Panc1 (cell line): ENCODE data around the gene DDX24. TPM values are rescaled to one million over a fixed set of nuclear protein-coding genes. Genes with fewer than 3 reads are reported as not detected.
A peak's percentile ranks its signal among the peaks of the same experiment; 100 is the strongest.

Experiments
- ATAC-seq: fragments of 200-7000 bp; cut with Tn5 transposase; 2 replicates; pipeline ENCODE4 v1.9.1; 2020; ENCODE audit warnings: mild to moderate bottlenecking, moderate library complexity
- BruUV-seq: library from RNA; stranded (reverse); fragments of 400-500 nt; replicated peaks from 2 replicates; lab custom pipeline; 2021; lab: Mats Ljungman, UMichigan
- CTCF ChIA-PET: fragments of 300-600 bp; sonication (Branson Sonifier 250); formaldehyde crosslinking; loops from one replicate; lab custom pipeline; 2022; ENCODE audit warnings: antibody characterized with exemption; lab: Charles Lee
- POLR2A ChIA-PET: fragments of 300-600 bp; sonication (Branson Sonifier 250); formaldehyde crosslinking; loops from one replicate; lab custom pipeline; 2022; ENCODE audit warnings: antibody characterized with exemption; lab: Charles Lee
- DNase-seq: peaks from one replicate; pipeline ENCODE4 v3.0.0-alpha.2; 2010; ENCODE audit warnings: low read depth, low spot score
- H3K27ac ChIP-seq: 2 replicates; pipeline ENCODE4 v1.5.1; 2011; ENCODE audit warnings: mild to moderate bottlenecking, low read length, inconsistent platforms
- H3K27me3 ChIP-seq: fragments of 200-500 bp; sonication (Bioruptor generic); 2 replicates; pipeline ENCODE4 v1.6.0; 2014; ENCODE audit warnings: low read length, inconsistent platforms; ENCODE audit not compliant: control insufficient read depth, insufficient read depth
- H3K36me3 ChIP-seq: fragments of 200-500 bp; sonication (Bioruptor generic); 2 replicates; pipeline ENCODE4 v1.5.1; 2014; ENCODE audit warnings: inconsistent platforms, mild to moderate bottlenecking, low read length, moderate library complexity; ENCODE audit not compliant: control insufficient read depth, insufficient read depth
- H3K4me1 ChIP-seq: 2 replicates; pipeline ENCODE4 v1.5.1; 2011; ENCODE audit warnings: inconsistent platforms, mild to moderate bottlenecking, low read length, moderate library complexity; ENCODE audit not compliant: control insufficient read depth, insufficient read depth
- H3K4me3 ChIP-seq, 2 experiments: 2 replicates each; pipeline ENCODE4 v1.5.1; 2011 to 2012; ENCODE audit warnings: low read depth in 2 of 2, low read length in 2 of 2, mild to moderate bottlenecking in 2 of 2, inconsistent platforms in 1 of 2, moderate library complexity in 1 of 2
- H3K9me3 ChIP-seq: fragments of 200-500 bp; sonication (Bioruptor generic); 2 replicates; pipeline ENCODE4 v1.5.1; 2014; ENCODE audit warnings: low read depth, mild to moderate bottlenecking, inconsistent platforms, low read length, moderate library complexity; ENCODE audit not compliant: control insufficient read depth, insufficient read depth
- CTCF ChIP-seq: fragments of 450-650 bp; IDR thresholded peaks from 2 replicates; pipeline ENCODE4 v1.5.1; 2017; ENCODE audit warnings: mild to moderate bottlenecking
- POLR2AphosphoS5 ChIP-seq: IDR thresholded peaks from 2 replicates; pipeline ENCODE4 v1.6.1; 2012; ENCODE audit warnings: mild to moderate bottlenecking, low read depth, low read length, moderate library complexity
- SIN3A ChIP-seq: IDR thresholded peaks from 2 replicates; pipeline ENCODE4 v1.6.1; 2012; ENCODE audit warnings: low read depth, mild to moderate bottlenecking, low read length, moderate library complexity, borderline replicate concordance; ENCODE audit not compliant: insufficient read depth
- TCF7L2 ChIP-seq: IDR thresholded peaks from 2 replicates; pipeline ENCODE4 v1.6.1; 2011; ENCODE audit warnings: mild to moderate bottlenecking, low read depth, low read length, inconsistent platforms
- in situ Hi-C: cut with HindIII; loops from 2 replicates; pipeline ENCODE4 v1.10.0; 2016; ENCODE audit warnings: low sequenced_read_pairs, low pct_unique_long_range_greater_than_20kb
- intact Hi-C: fragments of 100-400 bp; cut with micrococcal nuclease; formaldehyde crosslinking; loops from one replicate; pipeline ENCODE4 v1.10.0; 2022; ENCODE audit not compliant: unreplicated experiment
- total RNA-seq: library from RNA; stranded (reverse); gene quantifications from one replicate; pipeline ENCODE4 v1.2.1, GENCODE V29; 2021; ENCODE audit not compliant: unreplicated experiment
- TF ChIP-seq, protein P1 (sequence below), 2 experiments: IDR thresholded peaks; 2 replicates each; pipeline ENCODE4 v1.6.1; 2011 to 2012; ENCODE audit warnings: low read depth in 2 of 2, control low read depth in 1 of 2, low read length in 1 of 2, mild to moderate bottlenecking in 1 of 2, moderate library complexity in 1 of 2; ENCODE audit not compliant: insufficient read depth in 1 of 2

The DDX24 gene
- total RNA-seq, 1 experiment from 2014 or later, result 103 TPM

- Histone ChIP-seq H3K4me3 (no peak overlapping the region), H3K4me1 (peaks cover 20% of the 10 kb centered on the region), H3K9me3 (no peaks in the 10 kb centered on the region), H3K27me3 (no peaks in the 10 kb centered on the region), H3K27ac (no peak overlapping the region), H3K36me3 (no peaks in the 10 kb centered on the region)
- DNase-seq, result no peak
- no TSS peak for BruUV-seq
- ATAC-seq, result no peak
- intact Hi-C loops, result no loop called here
- POLR2A ChIA-PET, result no interaction called here
- in situ Hi-C loops, result no loop called here
- TF ChIP-seq CTCF (no peak), TCF7L2 (no peak), SIN3A (no peak), POLR2AphosphoS5 (no peak)
- TF ChIP-seq, protein P1, sequence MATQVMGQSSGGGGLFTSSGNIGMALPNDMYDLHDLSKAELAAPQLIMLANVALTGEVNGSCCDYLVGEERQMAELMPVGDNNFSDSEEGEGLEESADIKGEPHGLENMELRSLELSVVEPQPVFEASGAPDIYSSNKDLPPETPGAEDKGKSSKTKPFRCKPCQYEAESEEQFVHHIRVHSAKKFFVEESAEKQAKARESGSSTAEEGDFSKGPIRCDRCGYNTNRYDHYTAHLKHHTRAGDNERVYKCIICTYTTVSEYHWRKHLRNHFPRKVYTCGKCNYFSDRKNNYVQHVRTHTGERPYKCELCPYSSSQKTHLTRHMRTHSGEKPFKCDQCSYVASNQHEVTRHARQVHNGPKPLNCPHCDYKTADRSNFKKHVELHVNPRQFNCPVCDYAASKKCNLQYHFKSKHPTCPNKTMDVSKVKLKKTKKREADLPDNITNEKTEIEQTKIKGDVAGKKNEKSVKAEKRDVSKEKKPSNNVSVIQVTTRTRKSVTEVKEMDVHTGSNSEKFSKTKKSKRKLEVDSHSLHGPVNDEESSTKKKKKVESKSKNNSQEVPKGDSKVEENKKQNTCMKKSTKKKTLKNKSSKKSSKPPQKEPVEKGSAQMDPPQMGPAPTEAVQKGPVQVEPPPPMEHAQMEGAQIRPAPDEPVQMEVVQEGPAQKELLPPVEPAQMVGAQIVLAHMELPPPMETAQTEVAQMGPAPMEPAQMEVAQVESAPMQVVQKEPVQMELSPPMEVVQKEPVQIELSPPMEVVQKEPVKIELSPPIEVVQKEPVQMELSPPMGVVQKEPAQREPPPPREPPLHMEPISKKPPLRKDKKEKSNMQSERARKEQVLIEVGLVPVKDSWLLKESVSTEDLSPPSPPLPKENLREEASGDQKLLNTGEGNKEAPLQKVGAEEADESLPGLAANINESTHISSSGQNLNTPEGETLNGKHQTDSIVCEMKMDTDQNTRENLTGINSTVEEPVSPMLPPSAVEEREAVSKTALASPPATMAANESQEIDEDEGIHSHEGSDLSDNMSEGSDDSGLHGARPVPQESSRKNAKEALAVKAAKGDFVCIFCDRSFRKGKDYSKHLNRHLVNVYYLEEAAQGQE (IDR thresholded peaks at IDR 0.05; ENCODE audit: insufficient read depth in 1 of 2, low read depth in 2 of 2, low read length in 1 of 2), result no peak
- CTCF ChIA-PET, result interaction anchor here (0.9 kb wide), 1 partner anchor 7 kb away, joined by 3 read pairs; no protein-coding TSS in a partner anchor
Measured at GRCh38 chr14:94029265-94029664, 51.7 kb downstream of the DDX24 start.

DNA sequence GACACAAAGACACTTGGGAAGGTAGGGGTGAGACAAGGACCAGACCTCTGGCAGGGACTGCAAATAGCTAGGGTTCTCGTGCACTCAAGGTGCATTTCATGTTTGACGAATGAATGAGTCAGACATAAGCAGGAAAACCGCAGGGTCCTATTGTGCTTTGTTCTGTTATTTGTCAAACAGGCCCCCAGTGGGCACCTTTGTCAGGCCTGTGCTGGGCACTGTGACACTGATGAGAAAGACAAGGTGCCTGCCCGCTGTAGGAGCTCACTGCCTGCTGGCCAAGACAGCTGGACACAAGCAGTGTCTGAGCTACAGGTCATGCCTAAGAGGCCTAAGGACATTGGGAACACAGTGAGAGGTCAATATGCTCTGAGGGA, 52.6 kb downstream of the DDX24 start:
- H3K36me3 ChIP-seq, result no peaks in the 10 kb centered on the region
- H3K4me3 ChIP-seq, result peak overlapping the region in 1 of 2 experiments; percentile 50; a peak in 1 of 4 replicates
- H3K27me3 ChIP-seq, result no peaks in the 10 kb centered on the region
- H3K9me3 ChIP-seq, result no peaks in the 10 kb centered on the region
- no TSS peak for BruUV-seq
- H3K4me1 ChIP-seq, result peaks cover 20% of the 10 kb centered on the region
- ATAC-seq (peak; percentile 65), DNase-seq (peak; percentile 67)
- ChIA-PET POLR2A (no interaction called here), CTCF (interaction anchor here (0.9 kb wide), 1 partner anchor 8 kb away, joined by 3 read pairs; no protein-coding TSS in a partner anchor)
- H3K27ac ChIP-seq, result peak overlapping the region; percentile 34; the same call in 1 of the 2 replicates
- intact Hi-C loops, result no loop called here
- in situ Hi-C loops, result no loop called here
- TF ChIP-seq, protein P1 (IDR thresholded peaks at IDR 0.05; ENCODE audit: insufficient read depth in 1 of 2, low read depth in 2 of 2, low read length in 1 of 2), result no peak
- TF ChIP-seq SIN3A, result no peak
